ENCODE data around the gene NDUFS8.

The NDUFS8 gene

DNA sequence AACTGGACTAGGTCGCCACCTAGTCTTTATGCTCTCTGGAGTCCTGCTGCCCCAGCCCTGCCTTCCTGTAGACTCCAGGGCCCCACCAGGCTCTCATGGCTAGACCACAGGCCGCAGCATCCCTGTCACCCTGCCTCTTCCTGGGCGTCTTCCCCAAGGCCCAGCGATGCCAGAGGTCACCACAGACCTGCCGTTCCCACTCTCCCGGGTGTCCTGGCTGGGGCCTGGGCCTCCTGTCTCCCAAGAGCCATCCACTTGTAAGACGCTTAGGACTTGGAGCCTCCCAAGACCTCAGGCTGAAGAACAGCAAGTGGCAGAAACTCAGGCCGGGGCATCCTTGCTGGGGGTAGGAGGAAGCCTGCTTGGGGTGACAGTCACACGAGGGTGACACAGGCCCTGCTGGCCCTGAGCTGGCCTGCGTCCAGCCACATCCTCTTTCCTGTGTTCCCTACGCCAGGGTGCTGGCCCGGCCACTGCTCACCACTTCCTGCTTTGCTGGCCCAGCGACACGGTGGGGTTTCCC lies 6.3 kb downstream of the NDUFS8 start:
- DNase-seq (ENCODE audit: low read depth): no peak

DNA sequence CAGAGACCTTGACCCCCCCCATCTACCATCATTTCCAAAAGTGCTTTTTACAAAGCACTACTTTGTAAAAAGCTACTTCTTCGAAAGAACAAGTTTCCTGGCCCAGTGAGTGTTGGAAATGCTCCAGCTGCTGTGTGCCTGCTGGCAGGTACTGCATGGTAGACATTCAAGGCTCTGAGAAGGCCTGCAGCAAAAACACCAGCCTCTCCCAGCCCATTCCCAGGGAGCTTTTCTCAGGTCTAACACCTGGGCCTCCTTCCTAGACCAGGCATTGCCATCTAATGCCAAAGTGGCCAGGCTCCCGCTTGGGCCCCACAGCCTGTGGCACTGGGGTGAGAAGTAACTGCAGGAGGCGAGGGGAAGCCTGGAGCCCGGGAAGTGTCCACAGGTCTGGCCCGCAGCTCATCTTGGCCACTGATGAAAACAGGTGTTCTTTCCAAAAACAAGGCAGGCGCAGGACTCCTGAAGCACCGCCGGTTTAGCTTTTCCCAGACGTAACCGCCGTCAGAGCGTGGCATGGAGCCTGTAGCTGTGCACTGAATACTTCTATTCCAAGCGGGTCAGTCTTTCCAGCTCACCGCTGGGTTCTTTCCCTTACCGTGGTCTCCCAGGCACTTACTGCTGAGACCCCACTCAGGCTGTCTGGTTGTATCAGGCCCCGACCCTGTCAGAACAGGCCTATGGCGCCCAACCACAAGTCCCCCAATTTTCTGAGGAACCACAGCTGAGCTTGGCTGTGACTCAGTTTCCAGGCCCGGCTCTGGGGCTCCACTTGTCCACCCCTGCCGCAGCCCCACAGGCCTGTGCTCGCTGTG lies 7.1 kb downstream of the NDUFS8 start:
- DNase-seq (ENCODE audit: low read depth): no peak

DNA sequence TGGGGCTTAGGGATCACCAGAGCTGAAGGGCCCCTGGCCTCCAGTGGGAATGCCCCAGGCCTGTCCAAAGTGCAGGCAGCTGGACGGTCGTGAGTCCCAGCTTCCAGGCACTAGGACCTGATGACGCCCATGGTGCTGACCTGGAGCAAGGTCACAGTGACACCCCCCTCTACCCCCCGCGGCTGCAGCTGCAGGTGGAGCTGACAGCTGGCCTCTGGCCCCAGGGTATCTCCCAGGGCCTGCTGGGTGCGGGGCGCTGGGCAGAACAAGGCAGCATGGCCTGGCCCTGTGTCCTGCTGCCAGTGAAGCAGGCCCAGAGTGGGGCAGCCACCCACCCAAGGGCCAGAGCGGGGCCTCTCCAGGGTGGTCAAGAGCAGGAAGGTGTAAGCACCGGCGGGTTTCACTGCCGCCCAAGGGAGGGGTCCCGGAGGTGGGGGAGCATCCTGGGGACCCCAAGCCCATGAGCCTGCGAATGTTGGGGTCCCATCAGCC lies 7.8 kb downstream of the NDUFS8 start:
- no peak for DNase-seq (ENCODE audit: low read depth)

DNA sequence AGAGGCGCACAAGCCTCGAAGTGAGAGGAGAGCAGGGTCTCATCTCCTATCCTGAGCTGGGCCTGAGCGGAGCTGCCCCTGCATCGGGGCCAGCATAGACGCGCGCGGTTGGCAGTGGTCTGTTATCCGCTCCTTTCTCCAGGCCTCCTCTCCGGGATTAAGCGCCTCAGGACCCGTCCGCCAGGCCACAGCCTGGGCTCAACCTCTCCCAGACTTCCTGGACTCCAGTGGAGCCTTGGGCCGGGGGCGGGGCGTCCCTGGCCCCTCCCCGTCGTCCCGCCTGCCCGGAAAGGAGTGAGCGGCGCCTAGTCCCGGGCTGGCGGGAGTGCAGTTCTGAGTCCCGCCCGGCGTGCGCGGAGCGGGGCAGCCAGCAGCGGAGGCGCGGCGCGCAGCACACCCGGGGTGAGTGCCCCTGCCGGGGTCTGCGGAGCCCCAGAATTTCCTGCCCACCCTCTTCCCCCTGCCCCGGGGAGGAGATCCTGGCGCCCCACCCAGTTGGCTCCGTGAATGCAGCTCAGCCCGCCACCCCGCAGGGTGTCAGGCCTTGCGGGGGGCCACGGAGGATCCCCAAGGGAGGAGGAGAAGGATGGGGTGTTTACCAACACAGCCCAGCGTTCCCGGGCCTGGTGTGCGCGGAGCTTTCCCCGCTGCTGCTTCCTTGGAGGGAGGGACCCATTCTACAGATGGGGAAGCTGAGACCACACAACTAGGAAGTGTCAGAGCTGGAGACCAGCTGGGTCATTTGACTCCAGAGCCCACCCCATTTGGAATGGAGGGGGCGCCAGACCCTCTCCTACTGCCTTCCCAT lies 8.4 kb downstream of the NDUFS8 start, which contains the start of gene TCIRG1:
TCIRG1 (plus strand) TSS at position 308 of the 808 bp plus-strand sequence. CDS start 2,247 bp downstream, outside the sequence.
- peak; percentile 88 for DNase-seq (ENCODE audit: low read depth)

DNA sequence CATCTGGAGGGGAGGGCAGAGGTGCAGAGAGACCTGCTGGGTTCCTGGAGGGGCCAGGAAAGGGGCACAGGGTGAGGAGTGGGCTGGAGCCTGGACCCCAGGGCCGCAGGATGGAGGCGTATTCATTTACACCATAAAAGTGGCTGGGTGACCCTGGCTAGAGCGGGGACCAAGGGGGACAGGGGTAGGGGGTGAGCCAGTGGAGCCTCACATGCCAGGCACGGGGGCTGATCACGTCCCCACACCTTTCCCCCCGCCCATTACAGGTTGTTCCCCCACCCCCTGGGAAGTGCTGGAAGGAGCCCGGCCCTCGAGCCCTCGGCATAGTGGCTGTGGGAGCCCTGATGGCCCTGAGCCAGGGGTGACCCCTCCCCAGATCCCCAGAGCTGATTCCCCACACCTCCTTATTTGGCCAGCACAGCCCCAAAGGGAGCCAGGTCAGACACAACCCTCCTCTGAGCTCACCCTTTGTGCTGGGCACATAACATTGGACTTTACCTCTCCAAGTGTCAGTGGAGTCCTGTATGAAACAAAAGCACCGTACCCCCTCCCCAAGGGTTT lies 9.1 kb downstream of the NDUFS8 start:
- peak; percentile 40 for DNase-seq (ENCODE audit: low read depth)

DNA sequence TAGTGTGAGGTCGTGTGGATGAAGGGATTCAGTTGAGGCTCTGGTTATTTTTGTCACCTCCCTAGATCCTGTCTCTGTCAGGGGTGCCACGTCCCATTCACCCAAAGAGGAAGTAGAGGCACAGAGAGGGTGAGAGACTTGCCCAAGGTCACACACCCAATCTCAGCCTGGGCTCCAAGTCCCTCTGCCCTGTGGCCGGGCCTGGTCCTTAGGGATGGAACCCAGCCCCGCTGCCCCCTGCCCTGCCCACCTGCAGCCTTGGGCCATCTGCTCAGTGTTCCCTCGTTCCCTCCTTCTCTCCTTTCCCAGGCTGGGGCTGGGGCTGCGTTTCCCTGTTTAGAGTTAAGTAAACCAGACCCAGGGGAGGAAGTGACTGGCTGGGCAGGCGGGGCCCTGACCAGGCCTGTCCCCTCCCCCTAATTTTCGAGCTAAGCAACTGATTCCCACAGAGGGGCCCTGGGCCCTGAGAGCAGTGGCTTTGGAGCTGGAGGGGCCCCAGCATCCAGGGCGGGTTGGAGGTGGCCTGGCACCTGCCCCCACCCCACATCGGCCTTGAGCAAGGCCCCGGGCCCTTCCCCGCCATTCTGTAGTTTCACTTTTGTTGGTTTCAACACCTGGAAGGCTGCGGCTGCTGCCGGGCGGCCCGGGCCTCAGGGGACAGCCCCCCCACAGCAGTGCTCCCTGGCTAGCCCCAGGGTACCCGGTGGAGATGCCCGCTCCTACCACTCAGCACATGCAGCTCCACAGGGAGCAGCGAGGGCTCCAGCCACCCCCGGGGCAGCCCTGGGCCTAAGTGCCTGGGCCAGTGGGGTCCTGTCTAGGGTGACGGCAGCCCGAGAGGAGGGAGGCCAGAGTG lies 9.8 kb downstream of the NDUFS8 start:
- peak; percentile 82 for DNase-seq (ENCODE audit: low read depth)

DNA sequence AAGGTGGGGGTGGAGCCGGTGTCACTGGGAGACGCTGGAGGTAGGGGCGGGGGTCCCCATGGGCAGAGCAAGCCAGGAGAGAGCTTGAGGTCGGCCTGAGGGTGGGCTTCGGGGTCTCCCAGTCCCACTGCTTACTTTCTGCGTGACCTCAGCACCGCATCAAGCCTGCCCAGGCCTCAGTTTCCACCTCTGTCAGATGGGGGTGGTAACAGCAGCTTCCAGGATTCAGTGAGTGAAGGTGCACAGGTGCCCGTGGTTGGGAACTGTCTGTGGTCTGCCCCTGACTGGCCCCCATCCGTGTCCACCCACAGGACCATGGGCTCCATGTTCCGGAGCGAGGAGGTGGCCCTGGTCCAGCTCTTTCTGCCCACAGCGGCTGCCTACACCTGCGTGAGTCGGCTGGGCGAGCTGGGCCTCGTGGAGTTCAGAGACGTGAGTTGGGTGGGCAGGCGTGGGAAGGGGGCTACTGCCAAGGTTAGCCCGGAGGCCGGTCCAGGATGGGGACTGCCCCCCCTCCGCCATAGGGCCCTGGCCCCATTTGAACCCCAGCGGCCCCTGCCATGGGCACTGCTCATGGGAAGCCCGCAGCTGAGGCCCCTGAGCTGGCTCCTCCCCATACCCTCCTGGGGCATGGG lies 10.6 kb downstream of the NDUFS8 start:
- DNase-seq (ENCODE audit: low read depth): no peak

DNA sequence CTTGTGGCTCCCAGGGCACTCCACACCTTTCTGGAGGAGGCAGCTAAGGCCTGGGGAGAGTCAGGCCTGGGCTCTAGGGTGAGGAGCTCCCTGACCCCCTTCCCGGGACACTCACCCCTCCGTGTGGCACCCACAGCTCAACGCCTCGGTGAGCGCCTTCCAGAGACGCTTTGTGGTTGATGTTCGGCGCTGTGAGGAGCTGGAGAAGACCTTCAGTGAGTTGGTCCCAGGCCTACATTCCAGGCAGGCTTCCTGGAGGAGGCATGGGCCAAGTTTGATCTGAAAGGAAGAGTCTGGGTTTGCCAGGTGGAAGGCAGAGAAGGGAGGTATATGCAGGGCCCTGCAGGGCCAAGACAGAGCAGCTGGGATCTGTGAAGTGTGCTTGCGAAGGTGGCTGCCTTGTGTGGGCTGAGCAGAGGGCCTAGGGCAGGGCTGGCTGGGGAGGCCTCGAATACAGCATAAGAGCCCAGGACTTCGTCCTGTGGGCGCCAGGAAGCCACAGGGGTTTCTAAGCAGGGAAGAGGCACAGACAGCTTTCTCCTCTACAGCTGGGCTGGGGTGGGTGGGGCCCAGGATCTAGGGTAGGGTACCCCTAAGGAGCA lies 11.2 kb downstream of the NDUFS8 start:
- DNase-seq (ENCODE audit: low read depth): no peak

DNA sequence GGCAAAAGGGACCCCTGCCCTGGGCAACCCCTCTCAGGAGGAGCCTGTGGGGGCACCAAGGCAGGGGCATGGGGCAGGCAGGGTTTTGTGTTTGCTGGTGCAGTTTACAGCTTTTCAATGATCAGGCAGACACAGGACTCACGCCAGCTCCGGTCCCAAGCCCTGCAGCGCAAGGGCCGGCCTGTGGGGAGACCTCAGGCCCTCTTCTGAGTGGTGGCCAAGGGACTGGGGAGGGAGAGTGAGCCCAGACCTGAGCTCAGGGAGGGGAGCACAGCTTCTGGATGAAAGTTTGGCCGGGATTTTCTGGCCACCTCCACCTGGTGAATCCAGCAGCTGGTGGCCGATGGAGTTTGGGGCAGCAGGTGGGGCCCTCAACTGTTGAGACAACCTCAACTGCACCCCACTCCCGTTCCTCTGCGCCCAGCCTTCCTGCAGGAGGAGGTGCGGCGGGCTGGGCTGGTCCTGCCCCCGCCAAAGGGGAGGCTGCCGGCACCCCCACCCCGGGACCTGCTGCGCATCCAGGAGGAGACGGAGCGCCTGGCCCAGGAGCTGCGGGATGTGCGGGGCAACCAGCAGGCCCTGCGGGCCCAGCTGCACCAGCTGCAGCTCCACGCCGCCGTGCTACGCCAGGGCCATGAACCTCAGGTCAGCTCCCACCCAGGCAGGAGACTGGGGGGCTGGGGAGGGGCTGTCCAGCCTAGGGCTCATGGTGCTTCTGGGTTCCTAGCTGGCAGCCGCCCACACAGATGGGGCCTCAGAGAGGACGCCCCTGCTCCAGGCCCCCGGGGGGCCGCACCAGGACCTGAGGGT lies 11.9 kb downstream of the NDUFS8 start:
- DNase-seq (ENCODE audit: low read depth): peak; percentile 27

DNA sequence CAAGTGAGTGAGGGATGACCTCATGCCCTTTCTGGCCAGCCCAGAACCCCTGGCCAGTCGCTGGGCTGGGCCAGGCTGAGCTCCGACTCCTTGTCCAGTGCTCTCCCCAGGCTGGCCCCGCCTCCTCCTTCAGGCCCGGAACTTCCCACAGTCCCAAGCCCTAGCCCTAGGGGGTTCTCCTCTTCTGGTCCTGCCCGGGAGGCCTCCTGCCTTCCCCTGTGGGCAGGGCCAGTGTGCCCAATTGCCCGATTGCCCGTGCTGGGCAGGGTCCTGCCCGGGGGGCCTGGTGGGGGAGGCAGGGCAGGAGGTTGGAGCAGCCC lies 12.5 kb downstream of the NDUFS8 start:
- peak; percentile 42 for DNase-seq (ENCODE audit: low read depth)

DNA sequence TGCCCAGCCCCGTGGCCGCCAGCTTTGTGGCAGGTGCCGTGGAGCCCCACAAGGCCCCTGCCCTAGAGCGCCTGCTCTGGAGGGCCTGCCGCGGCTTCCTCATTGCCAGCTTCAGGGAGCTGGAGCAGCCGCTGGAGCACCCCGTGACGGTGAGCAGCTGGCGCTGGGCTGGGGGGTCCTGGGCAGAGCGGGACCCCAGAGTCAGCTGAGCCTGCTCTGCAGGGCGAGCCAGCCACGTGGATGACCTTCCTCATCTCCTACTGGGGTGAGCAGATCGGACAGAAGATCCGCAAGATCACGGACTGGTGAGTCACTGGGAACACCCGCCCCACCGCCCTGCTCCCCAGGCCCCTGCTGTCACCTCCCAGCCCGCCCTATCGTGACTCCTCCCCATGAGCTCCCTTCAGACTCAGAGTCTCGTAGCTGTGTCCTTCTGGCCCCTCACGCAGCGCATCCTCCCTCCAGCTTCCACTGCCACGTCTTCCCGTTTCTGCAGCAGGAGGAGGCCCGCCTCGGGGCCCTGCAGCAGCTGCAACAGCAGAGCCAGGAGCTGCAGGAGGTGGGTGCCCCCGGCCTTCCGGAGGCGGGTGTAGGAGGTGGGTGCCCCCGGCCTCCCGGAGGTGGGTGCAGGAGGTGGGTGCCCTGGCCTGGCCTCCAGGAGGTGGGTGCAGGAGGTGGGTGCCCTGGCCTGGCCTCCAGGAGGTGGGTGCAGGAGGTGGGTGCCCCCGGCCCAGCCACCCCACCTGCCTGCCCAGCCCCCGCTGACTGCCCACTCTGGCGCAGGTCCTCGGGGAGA lies 13.1 kb downstream of the NDUFS8 start:
- peak; percentile 95 for DNase-seq (ENCODE audit: low read depth)

DNA sequence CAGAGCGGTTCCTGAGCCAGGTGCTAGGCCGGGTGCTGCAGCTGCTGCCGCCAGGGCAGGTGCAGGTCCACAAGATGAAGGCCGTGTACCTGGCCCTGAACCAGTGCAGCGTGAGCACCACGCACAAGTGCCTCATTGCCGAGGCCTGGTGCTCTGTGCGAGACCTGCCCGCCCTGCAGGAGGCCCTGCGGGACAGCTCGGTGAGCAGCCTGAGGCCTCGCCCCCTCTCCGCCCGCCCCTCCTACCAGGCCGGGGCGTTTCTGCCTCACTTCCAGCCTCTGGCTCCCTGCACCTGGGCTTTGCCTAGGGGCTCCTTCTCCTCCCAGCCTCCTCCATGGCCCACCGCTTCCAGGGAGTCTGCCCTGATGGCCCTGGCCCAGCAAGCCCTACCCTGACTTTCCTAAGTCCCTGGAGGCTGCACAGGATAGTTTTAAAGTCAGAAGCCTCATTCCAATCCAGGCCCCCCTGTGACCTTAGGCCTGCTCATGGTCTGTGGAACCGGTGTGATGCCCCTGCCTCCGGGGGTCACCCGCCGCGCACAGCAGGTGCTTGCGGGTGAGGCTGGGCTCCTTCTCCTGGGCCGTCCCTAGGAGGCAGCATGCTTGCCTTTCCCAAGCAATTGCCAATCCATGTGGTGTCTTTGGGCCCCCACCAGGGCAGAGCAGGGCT lies 13.8 kb downstream of the NDUFS8 start:
- DNase-seq (ENCODE audit: low read depth): no peak

DNA sequence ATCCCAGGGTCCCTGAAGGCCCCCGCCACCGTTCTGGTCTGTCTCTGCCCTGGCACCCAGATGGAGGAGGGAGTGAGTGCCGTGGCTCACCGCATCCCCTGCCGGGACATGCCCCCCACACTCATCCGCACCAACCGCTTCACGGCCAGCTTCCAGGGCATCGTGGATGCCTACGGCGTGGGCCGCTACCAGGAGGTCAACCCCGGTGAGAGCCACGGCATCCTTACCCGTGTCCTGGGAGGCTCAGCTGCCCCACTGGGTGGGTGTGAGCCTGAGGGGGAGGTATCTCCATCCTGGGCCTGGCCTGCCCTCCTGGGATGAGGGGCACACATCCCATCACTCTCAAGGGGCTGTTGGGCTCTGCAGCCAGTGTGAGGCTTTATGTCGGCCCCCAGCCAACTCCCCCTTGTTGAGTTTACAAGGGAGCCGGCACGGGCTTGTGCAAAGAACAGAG lies 14.4 kb downstream of the NDUFS8 start:
- DNase-seq (ENCODE audit: low read depth): no peak

DNA sequence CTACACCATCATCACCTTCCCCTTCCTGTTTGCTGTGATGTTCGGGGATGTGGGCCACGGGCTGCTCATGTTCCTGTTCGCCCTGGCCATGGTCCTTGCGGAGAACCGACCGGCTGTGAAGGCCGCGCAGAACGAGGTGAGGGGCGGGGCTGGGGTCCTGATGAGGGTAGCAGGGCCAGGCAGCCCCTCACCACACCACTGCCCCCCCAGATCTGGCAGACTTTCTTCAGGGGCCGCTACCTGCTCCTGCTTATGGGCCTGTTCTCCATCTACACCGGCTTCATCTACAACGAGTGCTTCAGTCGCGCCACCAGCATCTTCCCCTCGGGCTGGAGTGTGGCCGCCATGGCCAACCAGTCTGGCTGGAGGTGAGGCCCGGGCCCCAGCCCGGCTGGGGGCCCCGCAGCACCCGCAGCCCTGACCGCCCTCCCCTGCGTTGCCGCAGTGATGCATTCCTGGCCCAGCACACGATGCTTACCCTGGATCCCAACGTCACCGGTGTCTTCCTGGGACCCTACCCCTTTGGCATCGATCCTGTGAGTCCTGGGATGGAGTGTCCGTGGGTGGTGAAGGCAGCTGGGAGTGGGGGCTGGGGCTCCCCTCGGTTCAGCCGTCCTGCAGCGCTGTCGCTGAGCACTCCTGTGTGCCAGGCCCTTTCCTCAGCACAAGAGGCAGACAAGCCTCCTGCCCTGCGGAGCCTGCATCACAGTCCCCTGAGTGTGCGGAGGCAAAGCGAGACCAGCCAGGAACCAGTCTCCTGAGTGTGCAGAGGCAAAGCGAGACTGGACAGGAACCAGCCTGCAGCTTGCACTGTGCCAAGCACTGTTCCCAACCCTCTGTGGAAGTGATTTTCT lies 17.2 kb downstream of the NDUFS8 start:
- DNase-seq (ENCODE audit: low read depth): no peak

DNA sequence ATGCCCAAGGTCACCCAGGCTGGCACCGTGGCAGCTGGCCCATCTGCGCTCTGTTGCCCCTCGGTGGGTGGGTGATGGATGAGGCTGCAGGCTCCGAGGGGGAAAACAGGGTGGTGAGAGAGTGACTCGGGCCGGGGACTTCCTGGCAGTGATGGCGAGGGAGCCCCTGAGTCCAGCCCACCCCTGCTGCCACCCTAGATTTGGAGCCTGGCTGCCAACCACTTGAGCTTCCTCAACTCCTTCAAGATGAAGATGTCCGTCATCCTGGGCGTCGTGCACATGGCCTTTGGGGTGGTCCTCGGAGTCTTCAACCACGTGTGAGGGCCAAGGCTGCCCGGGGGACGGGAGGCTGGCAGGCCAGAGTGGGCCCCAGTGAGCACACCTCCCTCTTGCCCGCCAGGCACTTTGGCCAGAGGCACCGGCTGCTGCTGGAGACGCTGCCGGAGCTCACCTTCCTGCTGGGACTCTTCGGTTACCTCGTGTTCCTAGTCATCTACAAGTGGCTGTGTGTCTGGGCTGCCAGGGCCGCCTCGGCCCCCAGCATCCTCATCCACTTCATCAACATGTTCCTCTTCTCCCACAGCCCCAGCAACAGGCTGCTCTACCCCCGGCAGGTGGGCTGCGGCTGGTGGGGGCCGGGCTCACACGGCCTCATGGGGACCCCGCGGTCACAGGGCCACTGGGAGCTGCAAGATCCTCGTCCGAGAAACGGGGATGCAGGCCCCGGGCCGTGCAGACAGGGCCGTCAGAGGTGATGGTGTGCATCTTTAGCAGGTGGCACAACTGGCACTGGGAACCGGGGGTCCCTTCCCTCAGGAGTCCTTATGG lies 18.4 kb downstream of the NDUFS8 start:
- DNase-seq (ENCODE audit: low read depth): no peak
